GM12864 (cell line): ENCODE measurements around the gene CARTPT.

Source experiments
- DNase-seq: peaks from one replicate; pipeline ENCODE4 v3.0.0-alpha.2; 2011; ENCODE audit warnings: low read depth
- H3K4me3 ChIP-seq: 2 replicates; pipeline ENCODE4 v1.5.1; 2011; ENCODE audit warnings: mild to moderate bottlenecking, low read depth, low read length, control low read depth
- CTCF ChIP-seq: IDR thresholded peaks from 2 replicates; pipeline ENCODE4 v1.5.1; 2011; ENCODE audit warnings: low read depth, mild to moderate bottlenecking, moderate library complexity, low read length, control low read depth, inconsistent platforms; ENCODE audit errors: missing control alignments

CARTPT gene

GRCh38 chr5:71701407-71701806 is 17.7 kb upstream of the CARTPT start:
- H3K4me3 ChIP-seq, result no peak overlapping the region
- DNase-seq, result no peak
- TF ChIP-seq CTCF, result no peak

DNA sequence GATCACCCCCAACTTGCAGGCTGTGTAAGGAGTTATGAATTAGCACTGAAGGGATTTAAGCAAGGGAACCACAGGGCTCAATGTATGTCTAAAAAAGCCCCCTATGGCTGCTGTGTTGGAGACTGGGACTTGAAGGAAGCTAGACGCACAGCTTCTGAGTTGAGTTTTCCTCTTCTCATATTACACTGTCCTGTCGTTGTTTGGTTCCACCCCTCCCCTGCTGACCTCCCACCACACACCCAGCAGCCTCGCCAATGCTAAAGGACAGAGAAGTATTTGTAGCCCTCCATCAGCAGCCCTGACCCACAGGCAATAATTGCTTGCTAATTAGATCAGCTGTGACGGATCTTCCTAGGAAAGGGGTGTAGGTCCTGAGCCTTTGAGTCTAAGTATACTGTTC is 15.1 kb upstream of the CARTPT start:
- no peak for DNase-seq
- H3K4me3 ChIP-seq, result no peak overlapping the region

GRCh38 chr5:71705421-71705820 is 13.7 kb upstream of the CARTPT start:
- H3K4me3 ChIP-seq, result no peak overlapping the region
- DNase-seq, result no peak
- TF ChIP-seq CTCF, result no peak

More for the DNA sequence above, 15.1 kb upstream of the CARTPT start:
- TF ChIP-seq CTCF, result no peak

DNA sequence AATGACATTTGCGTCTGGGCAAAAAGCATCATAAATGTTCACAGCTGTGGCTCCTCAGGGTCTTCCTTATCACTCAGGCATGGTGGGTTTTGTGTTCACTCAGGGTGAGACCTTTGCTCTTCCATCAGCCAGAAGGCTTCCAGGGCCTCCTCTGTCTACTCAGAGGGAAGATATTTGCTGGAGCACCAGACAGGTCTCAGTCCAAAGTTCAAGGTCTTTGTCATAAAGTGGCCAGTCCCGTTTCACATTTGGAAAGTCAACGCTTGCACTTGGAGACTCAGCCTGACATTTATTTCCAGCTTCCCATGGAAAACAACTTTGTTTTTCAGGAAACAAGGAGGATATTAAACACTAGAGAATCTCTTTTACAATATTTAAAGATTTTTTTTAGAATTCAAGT is 12.2 kb upstream of the CARTPT start:
- no peak for TF ChIP-seq CTCF
- H3K4me3 ChIP-seq, result no peak overlapping the region
- DNase-seq, result no peak

GRCh38 chr5:71711610-71712009 is 7.5 kb upstream of the CARTPT start:
- DNase-seq, result no peak
- no peak overlapping the region for H3K4me3 ChIP-seq
- no peak for TF ChIP-seq CTCF

- no peak for TF ChIP-seq CTCF
- H3K4me3 ChIP-seq, result no peak overlapping the region
- DNase-seq, result no peak
Measured at GRCh38 chr5:71714911-71715310, 4.2 kb upstream of the CARTPT start.

DNA sequence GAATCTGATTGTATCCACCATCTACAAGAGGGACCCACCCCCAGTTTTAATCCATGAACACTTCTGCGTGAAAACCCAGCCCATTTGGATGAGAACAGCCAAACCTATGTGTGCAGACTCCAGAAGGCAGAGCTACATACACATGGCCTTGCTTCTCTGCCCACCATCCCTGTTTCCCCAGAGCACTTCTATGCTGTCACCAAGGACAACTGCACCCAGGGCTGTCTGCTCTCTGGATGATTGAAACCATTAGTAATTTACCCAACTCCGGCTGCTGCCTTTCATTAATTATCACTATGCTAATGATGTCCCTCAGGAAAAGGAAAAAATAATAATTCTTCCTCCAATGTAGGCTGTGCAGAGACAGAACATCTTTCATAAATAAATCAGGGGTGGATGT is 8.9 kb downstream of the CARTPT start:
- DNase-seq, result no peak
- TF ChIP-seq CTCF, result no peak
- H3K4me3 ChIP-seq, result no peak overlapping the region
